ENCODE results near the gene TLR9.
A peak's percentile ranks its signal among the peaks of the same experiment; 100 is the strongest.
"Not testable (repeated sequence)": the region's sequence is repeated elsewhere in the genome, so short reads cannot be mapped to it uniquely, and the experiment has no call there.

TLR9 gene

GRCh38 chr3:52225452-52226228 is at the start of gene TLR9:
Gene TLR9, minus strand, starts transcription at chr3:52225645. Its CDS starts 116 bp downstream, at chr3:52225529.
- Histone ChIP-seq H3K27me3 (ENCODE audit: low read depth, low read length) (no peaks in the 10 kb centered on the region), H3K27ac (ENCODE audit: low read length) (no peak within 1 kb of the TSS)

GRCh38 chr3:52274781-52275180 is 49.3 kb upstream of the TLR9 start:
- H3K27ac ChIP-seq (ENCODE audit: low read length), result peak overlapping the region; percentile 58
- not testable (repeated sequence) for H3K4me3 ChIP-seq (ENCODE audit: low read depth in 1 of 2, low read length in 2 of 2); H3K36me3 ChIP-seq (ENCODE audit: control insufficient read depth in 1 of 2, insufficient read depth in 2 of 2, low read length in 2 of 2); H3K9me3 ChIP-seq (ENCODE audit: control insufficient read depth in 1 of 2, low read length in 2 of 2); H3K27me3 ChIP-seq (ENCODE audit: low read depth, low read length)
- H3K4me1 ChIP-seq (ENCODE audit: control insufficient read depth in 1 of 2, insufficient read depth in 2 of 2, low read length in 2 of 2), result peaks cover 17 to 68% of the 10 kb centered on the region in 2 donors

More at GRCh38 chr3:52225452-52226228, at the start of gene TLR9:
- Histone ChIP-seq H3K4me3 (ENCODE audit: low read depth in 1 of 2, low read length in 2 of 2) (no peak within 1 kb of the TSS), H3K4me1 (ENCODE audit: control insufficient read depth in 1 of 2, insufficient read depth in 2 of 2, low read length in 2 of 2) (peaks cover 0 to 3% of the 10 kb centered on the region in 2 donors), H3K9me3 (ENCODE audit: control insufficient read depth in 1 of 2, low read length in 2 of 2) (no peaks in the 10 kb centered on the region), H3K36me3 (ENCODE audit: control insufficient read depth in 1 of 2, insufficient read depth in 2 of 2, low read length in 2 of 2) (peaks cover 14 to 28% of the 10 kb centered on the region in 2 donors)

GRCh38 chr3:52272831-52273230 is 47.4 kb upstream of the TLR9 start:
- H3K9me3 ChIP-seq (ENCODE audit: control insufficient read depth in 1 of 2, low read length in 2 of 2), result no peaks in the 10 kb centered on the region
- H3K27ac ChIP-seq (ENCODE audit: low read length), result no peak overlapping the region
- H3K36me3 ChIP-seq (ENCODE audit: control insufficient read depth in 1 of 2, insufficient read depth in 2 of 2, low read length in 2 of 2), result peaks cover 8 to 10% of the 10 kb centered on the region in 2 donors
- H3K4me1 ChIP-seq (ENCODE audit: control insufficient read depth in 1 of 2, insufficient read depth in 2 of 2, low read length in 2 of 2), result peaks cover 17 to 76% of the 10 kb centered on the region in 2 donors
- H3K4me3 ChIP-seq (ENCODE audit: low read depth in 1 of 2, low read length in 2 of 2), result no peak overlapping the region
- no peaks in the 10 kb centered on the region for H3K27me3 ChIP-seq (ENCODE audit: low read depth, low read length)

GRCh38 chr3:52272172-52272571 is 46.7 kb upstream of the TLR9 start:
- not testable (repeated sequence) for H3K27me3 ChIP-seq (ENCODE audit: low read depth, low read length); H3K9me3 ChIP-seq (ENCODE audit: control insufficient read depth in 1 of 2, low read length in 2 of 2); H3K4me3 ChIP-seq (ENCODE audit: low read depth in 1 of 2, low read length in 2 of 2)
- Histone ChIP-seq H3K36me3 (ENCODE audit: control insufficient read depth in 1 of 2, insufficient read depth in 2 of 2, low read length in 2 of 2) (peaks cover 11 to 16% of the 10 kb centered on the region in 2 donors), H3K4me1 (ENCODE audit: control insufficient read depth in 1 of 2, insufficient read depth in 2 of 2, low read length in 2 of 2) (peaks cover 17 to 76% of the 10 kb centered on the region in 2 donors), H3K27ac (ENCODE audit: low read length) (peak overlapping the region; percentile 11)

GRCh38 chr3:52270252-52270754 is 44.9 kb upstream of the TLR9 start:
- no peaks in the 10 kb centered on the region for H3K9me3 ChIP-seq (ENCODE audit: control insufficient read depth in 1 of 2, low read length in 2 of 2)
- peaks cover 17 to 62% of the 10 kb centered on the region in 2 donors for H3K4me1 ChIP-seq (ENCODE audit: control insufficient read depth in 1 of 2, insufficient read depth in 2 of 2, low read length in 2 of 2)
- peak overlapping the region; percentile 32 for H3K27ac ChIP-seq (ENCODE audit: low read length)

GRCh38 chr3:52269776-52270175 is 44.3 kb upstream of the TLR9 start:
- no peaks in the 10 kb centered on the region for H3K9me3 ChIP-seq (ENCODE audit: control insufficient read depth in 1 of 2, low read length in 2 of 2)
- peak overlapping the region; percentile 32 for H3K27ac ChIP-seq (ENCODE audit: low read length)
- no peaks in the 10 kb centered on the region for H3K27me3 ChIP-seq (ENCODE audit: low read depth, low read length)
- H3K4me1 ChIP-seq (ENCODE audit: control insufficient read depth in 1 of 2, insufficient read depth in 2 of 2, low read length in 2 of 2), result peaks cover 14 to 57% of the 10 kb centered on the region in 2 donors
- no peak overlapping the region for H3K4me3 ChIP-seq (ENCODE audit: low read depth in 1 of 2, low read length in 2 of 2)
- H3K36me3 ChIP-seq (ENCODE audit: control insufficient read depth in 1 of 2, insufficient read depth in 2 of 2, low read length in 2 of 2), result peaks cover 29 to 30% of the 10 kb centered on the region in 2 donors

More at GRCh38 chr3:52270252-52270754, 44.9 kb upstream of the TLR9 start:
- Histone ChIP-seq H3K27me3 (ENCODE audit: low read depth, low read length) (no peaks in the 10 kb centered on the region), H3K36me3 (ENCODE audit: control insufficient read depth in 1 of 2, insufficient read depth in 2 of 2, low read length in 2 of 2) (peaks cover 29 to 30% of the 10 kb centered on the region in 2 donors), H3K4me3 (ENCODE audit: low read depth in 1 of 2, low read length in 2 of 2) (peak overlapping the region in 1 of 2 donors; percentile 12)

- Histone ChIP-seq H3K27me3 (ENCODE audit: low read depth, low read length) (no peaks in the 10 kb centered on the region), H3K4me1 (ENCODE audit: control insufficient read depth in 1 of 2, insufficient read depth in 2 of 2, low read length in 2 of 2) (peaks cover 14 to 41% of the 10 kb centered on the region in 2 donors), H3K4me3 (ENCODE audit: low read depth in 1 of 2, low read length in 2 of 2) (no peak overlapping the region), H3K27ac (ENCODE audit: low read length) (no peak overlapping the region), H3K36me3 (ENCODE audit: control insufficient read depth in 1 of 2, insufficient read depth in 2 of 2, low read length in 2 of 2) (peaks cover 37 to 47% of the 10 kb centered on the region in 2 donors), H3K9me3 (ENCODE audit: control insufficient read depth in 1 of 2, low read length in 2 of 2) (no peaks in the 10 kb centered on the region)
Observed at GRCh38 chr3:52268036-52268435, 42.6 kb upstream of the TLR9 start.

GRCh38 chr3:52265387-52265786 is 39.9 kb upstream of the TLR9 start:
- no peaks in the 10 kb centered on the region for H3K27me3 ChIP-seq (ENCODE audit: low read depth, low read length)
- no peak overlapping the region for H3K27ac ChIP-seq (ENCODE audit: low read length)
- H3K4me3 ChIP-seq (ENCODE audit: low read depth in 1 of 2, low read length in 2 of 2), result no peak overlapping the region
- H3K4me1 ChIP-seq (ENCODE audit: control insufficient read depth in 1 of 2, insufficient read depth in 2 of 2, low read length in 2 of 2), result peaks cover 0 to 19% of the 10 kb centered on the region in 2 donors
- H3K36me3 ChIP-seq (ENCODE audit: control insufficient read depth in 1 of 2, insufficient read depth in 2 of 2, low read length in 2 of 2), result peaks cover 60 to 70% of the 10 kb centered on the region in 2 donors
- H3K9me3 ChIP-seq (ENCODE audit: control insufficient read depth in 1 of 2, low read length in 2 of 2), result no peaks in the 10 kb centered on the region

GRCh38 chr3:52262447-52262846 is 37.0 kb upstream of the TLR9 start:
- Histone ChIP-seq H3K36me3 (ENCODE audit: control insufficient read depth in 1 of 2, insufficient read depth in 2 of 2, low read length in 2 of 2) (peaks cover 74 to 88% of the 10 kb centered on the region in 2 donors), H3K27ac (ENCODE audit: low read length) (no peak overlapping the region), H3K27me3 (ENCODE audit: low read depth, low read length) (no peaks in the 10 kb centered on the region)

GRCh38 chr3:52259448-52259847 is 34.0 kb upstream of the TLR9 start:
- Histone ChIP-seq H3K9me3 (ENCODE audit: control insufficient read depth in 1 of 2, low read length in 2 of 2) (no peaks in the 10 kb centered on the region), H3K4me1 (ENCODE audit: control insufficient read depth in 1 of 2, insufficient read depth in 2 of 2, low read length in 2 of 2) (peaks cover 0 to 13% of the 10 kb centered on the region in 2 donors), H3K4me3 (ENCODE audit: low read depth in 1 of 2, low read length in 2 of 2) (no peak overlapping the region), H3K27ac (ENCODE audit: low read length) (no peak overlapping the region), H3K27me3 (ENCODE audit: low read depth, low read length) (no peaks in the 10 kb centered on the region), H3K36me3 (ENCODE audit: control insufficient read depth in 1 of 2, insufficient read depth in 2 of 2, low read length in 2 of 2) (peaks cover 78 to 89% of the 10 kb centered on the region in 2 donors)

More at GRCh38 chr3:52262447-52262846, 37.0 kb upstream of the TLR9 start:
- Histone ChIP-seq H3K4me1 (ENCODE audit: control insufficient read depth in 1 of 2, insufficient read depth in 2 of 2, low read length in 2 of 2) (peaks cover 0 to 3% of the 10 kb centered on the region in 2 donors), H3K4me3 (ENCODE audit: low read depth in 1 of 2, low read length in 2 of 2) (no peak overlapping the region), H3K9me3 (ENCODE audit: control insufficient read depth in 1 of 2, low read length in 2 of 2) (no peaks in the 10 kb centered on the region)

- peaks cover 78 to 86% of the 10 kb centered on the region in 2 donors for H3K36me3 ChIP-seq (ENCODE audit: control insufficient read depth in 1 of 2, insufficient read depth in 2 of 2, low read length in 2 of 2)
- H3K9me3 ChIP-seq (ENCODE audit: control insufficient read depth in 1 of 2, low read length in 2 of 2), result no peaks in the 10 kb centered on the region
- H3K27me3 ChIP-seq (ENCODE audit: low read depth, low read length), result no peaks in the 10 kb centered on the region
- H3K27ac ChIP-seq (ENCODE audit: low read length), result no peak overlapping the region
- peaks cover 0 to 13% of the 10 kb centered on the region in 2 donors for H3K4me1 ChIP-seq (ENCODE audit: control insufficient read depth in 1 of 2, insufficient read depth in 2 of 2, low read length in 2 of 2)
- no peak overlapping the region for H3K4me3 ChIP-seq (ENCODE audit: low read depth in 1 of 2, low read length in 2 of 2)
Observed at GRCh38 chr3:52259035-52259434, 33.6 kb upstream of the TLR9 start.
